ENCODE measurements around the gene RAD51B. TPM values are rescaled to one million over a fixed set of nuclear protein-coding genes. Genes with fewer than 3 reads are reported as not detected.
A peak's percentile ranks its signal among the peaks of the same experiment; 100 is the strongest.

The RAD51B gene
- total RNA-seq, 4 donors from 2014 or later, result 6.2 to 39.9 (median 12.9) TPM

- H3K27ac ChIP-seq, result no peak overlapping the region
- TF ChIP-seq CTCF (IDR thresholded peaks at IDR 0.05) (no peak), POLR2A (IDR thresholded peaks at IDR 0.05) (no peak)
- no peaks in the 10 kb centered on the region for H3K36me3 ChIP-seq
- DNase-seq, result no peak
- WGBS, 2 donors, result 75 to 81% methylated on average over 7 of the region's 7 CpGs
- no peaks in the 10 kb centered on the region for H3K27me3 ChIP-seq
- no peaks in the 10 kb centered on the region for H3K9me3 ChIP-seq
- intact Hi-C loops (cut with DNase I), result loop anchor here (10.0 kb wide), 1 partner anchor 60 kb away; no protein-coding TSS in a partner anchor
- no peak overlapping the region for H3K4me3 ChIP-seq
- H3K4me1 ChIP-seq, result peaks cover 0 to 30% (median 10%) of the 10 kb centered on the region in 3 donors
Observed at GRCh38 chr14:68714991-68715924, 895.7 kb downstream of the RAD51B start.

DNA sequence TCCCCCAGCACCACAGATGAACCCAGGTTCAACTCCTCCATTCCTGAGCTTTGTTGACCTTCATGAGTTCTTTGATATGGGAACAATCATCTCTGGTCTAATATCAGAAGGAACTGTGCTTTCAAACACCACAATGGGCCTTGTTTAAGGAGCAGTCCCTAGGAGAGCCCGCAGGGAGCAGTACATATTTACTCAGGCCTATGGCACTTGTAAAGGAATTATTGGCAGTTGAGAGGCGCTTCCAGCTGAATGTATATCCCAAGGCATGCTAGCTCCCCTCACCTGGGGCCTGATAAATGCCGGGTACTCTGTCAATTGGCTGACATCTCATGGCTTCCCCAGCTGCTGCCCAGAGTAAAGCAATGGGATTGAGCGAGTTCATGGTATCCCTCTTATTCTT is 897.1 kb downstream of the RAD51B start:
- DNase-seq, result no peak
- peaks cover 0 to 3% (median 0%) of the 10 kb centered on the region in 3 donors for H3K9me3 ChIP-seq
- TF ChIP-seq POLR2A (IDR thresholded peaks at IDR 0.05) (no peak), CTCF (IDR thresholded peaks at IDR 0.05) (no peak)
- 97 to 100% methylated on average over 3 of the region's 4 CpGs for WGBS, 2 donors
- H3K4me1 ChIP-seq, result peaks cover 0 to 17% (median 10%) of the 10 kb centered on the region in 3 donors
- no peak overlapping the region for H3K4me3 ChIP-seq
- H3K27me3 ChIP-seq, result no peaks in the 10 kb centered on the region
- H3K27ac ChIP-seq, result no peak overlapping the region
- intact Hi-C loops (cut with DNase I), result loop anchor here (10.0 kb wide), 1 partner anchor 58 kb away; no protein-coding TSS in a partner anchor
- no peaks in the 10 kb centered on the region for H3K36me3 ChIP-seq

- 77 to 82% methylated on average over 5 to 8 of the region's 8 CpGs for WGBS, 2 donors
- no peaks in the 10 kb centered on the region for H3K27me3 ChIP-seq
- no peak overlapping the region for H3K4me3 ChIP-seq
- H3K27ac ChIP-seq, result no peak overlapping the region
- no peaks in the 10 kb centered on the region for H3K36me3 ChIP-seq
- H3K4me1 ChIP-seq, result peaks cover 0 to 7% (median 5%) of the 10 kb centered on the region in 3 donors
- intact Hi-C loops (cut with DNase I), result loop anchor here (10.0 kb wide), 1 partner anchor 56 kb away; no protein-coding TSS in a partner anchor
- H3K9me3 ChIP-seq, result peaks cover 0 to 3% (median 0%) of the 10 kb centered on the region in 3 donors
- peak in 5 of 6 experiments; percentile 30 to 68 (median 36) for TF ChIP-seq CTCF (IDR thresholded peaks at IDR 0.05)
- TF ChIP-seq POLR2A (IDR thresholded peaks at IDR 0.05), result no peak
- DNase-seq, result no peak
Observed at GRCh38 chr14:68718023-68718990, 898.7 kb downstream of the RAD51B start.

GRCh38 chr14:68719634-68720384 is 900.2 kb downstream of the RAD51B start:
- no peak overlapping the region for H3K4me3 ChIP-seq
- intact Hi-C loops (cut with DNase I), result loop anchor here (10.0 kb wide), 1 partner anchor 55 kb away; no protein-coding TSS in a partner anchor
- no peak for DNase-seq
- no peak overlapping the region for H3K27ac ChIP-seq
- H3K36me3 ChIP-seq, result no peaks in the 10 kb centered on the region
- peaks cover 0 to 5% (median 4%) of the 10 kb centered on the region in 3 donors for H3K4me1 ChIP-seq
- H3K27me3 ChIP-seq, result no peaks in the 10 kb centered on the region
- H3K9me3 ChIP-seq, result peaks cover 0 to 3% (median 0%) of the 10 kb centered on the region in 3 donors
- 75 to 90% methylated on average over 5 of the region's 5 CpGs for WGBS, 2 donors
- TF ChIP-seq CTCF (IDR thresholded peaks at IDR 0.05), result no peak
- TF ChIP-seq POLR2A (IDR thresholded peaks at IDR 0.05), result no peak
